ENCODE data around the gene SUMF1.
"Not testable (repeated sequence)": the region's sequence is repeated elsewhere in the genome, so short reads cannot be mapped to it uniquely, and the experiment has no call there.

SUMF1 gene

DNA sequence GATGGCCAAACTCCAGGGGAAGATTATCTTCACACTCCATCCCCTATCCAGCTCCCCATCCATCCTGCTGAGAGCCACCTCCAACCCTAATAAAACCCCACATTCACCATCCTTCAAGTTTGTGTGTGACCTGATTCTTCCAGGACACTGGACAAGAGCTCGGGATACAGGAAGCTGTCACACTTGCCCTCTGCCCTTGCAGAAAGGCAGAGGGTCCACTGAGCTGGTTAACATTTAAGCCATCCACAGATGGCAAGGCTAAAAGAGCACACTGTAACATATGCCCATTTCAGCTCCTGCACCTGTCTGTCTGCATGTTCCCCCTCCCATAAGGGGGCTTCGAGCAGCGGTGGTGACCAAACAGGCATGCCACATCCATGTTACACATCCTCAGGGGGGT, 134.1 kb downstream of the SUMF1 start:
- DNase-seq: no peak

DNA sequence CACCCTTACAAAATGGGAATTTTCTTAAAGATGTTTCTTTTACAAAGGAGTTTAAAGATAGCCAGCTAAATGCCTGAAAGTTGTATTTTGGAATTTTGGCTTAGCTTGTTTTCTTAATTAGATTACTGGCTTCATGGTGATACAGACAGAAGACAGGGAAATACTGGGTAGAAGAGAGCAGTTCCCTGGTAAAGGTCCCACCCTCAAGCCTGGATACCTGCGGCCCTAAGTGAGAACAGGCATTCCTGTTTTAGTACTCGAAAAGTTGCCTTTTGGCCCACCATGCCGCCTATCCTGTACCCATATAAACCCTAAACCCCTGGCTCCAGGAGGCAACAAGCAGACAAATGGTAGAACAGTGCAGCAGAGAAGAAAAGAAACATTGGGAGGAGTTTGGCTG, 134.5 kb downstream of the SUMF1 start:
- no peak for DNase-seq

DNA sequence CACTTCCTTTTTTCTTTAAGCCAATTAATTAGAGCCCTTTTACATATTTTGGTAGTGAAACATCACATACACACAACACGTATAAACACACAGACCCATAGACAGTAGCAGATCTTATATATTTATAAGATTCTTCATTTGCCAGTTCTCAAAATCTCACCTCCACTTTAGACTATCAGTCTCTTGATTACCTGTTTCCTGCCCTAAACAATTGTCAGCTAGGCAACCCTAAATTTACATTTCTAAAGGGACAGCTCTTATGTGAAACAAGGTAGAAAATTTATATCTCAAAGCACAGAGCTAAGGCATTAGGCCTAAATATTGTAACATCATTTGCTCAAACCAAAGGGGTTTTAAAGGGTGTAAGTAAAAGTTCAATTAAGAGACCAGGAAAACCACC, 135.0 kb downstream of the SUMF1 start:
- DNase-seq: no peak

DNA sequence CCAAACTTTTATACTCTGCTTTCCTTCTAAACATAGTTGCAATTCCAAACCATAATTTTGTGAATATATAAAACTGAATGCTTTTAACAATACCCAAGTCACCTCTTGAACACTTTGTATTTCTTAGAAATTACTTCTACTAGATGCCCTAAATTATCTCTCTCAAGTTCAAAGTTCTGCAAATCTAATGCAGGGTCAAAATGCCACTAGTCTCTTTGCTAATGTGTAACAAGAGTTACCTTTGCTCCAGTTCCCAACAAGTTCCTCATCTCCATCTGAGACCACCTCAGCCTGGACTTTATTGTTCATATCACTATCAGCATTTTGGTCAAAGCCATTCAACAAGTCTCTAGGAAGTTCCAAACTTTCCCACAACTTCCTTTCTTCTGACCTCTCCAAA, 137.3 kb downstream of the SUMF1 start:
- DNase-seq: not testable (repeated sequence)

DNA sequence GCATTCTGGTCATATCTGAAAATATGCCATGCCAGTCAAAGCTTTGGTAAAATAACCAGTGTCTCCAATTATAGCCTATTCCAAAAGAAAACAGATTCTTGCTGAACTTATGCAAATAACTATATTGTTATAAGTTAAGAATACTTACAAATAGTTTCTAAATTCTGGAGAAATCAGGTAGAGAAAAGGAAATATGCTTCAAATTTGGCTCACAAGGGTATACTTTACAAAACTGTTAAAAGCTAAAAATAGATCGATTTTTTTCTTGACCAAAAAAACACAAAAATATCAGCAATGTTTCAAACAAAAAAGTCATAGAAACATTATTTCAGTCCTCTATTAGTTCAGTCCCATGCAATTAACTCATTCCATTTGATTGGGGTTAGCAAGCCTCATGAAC, 140.2 kb downstream of the SUMF1 start:
- no peak for DNase-seq

DNA sequence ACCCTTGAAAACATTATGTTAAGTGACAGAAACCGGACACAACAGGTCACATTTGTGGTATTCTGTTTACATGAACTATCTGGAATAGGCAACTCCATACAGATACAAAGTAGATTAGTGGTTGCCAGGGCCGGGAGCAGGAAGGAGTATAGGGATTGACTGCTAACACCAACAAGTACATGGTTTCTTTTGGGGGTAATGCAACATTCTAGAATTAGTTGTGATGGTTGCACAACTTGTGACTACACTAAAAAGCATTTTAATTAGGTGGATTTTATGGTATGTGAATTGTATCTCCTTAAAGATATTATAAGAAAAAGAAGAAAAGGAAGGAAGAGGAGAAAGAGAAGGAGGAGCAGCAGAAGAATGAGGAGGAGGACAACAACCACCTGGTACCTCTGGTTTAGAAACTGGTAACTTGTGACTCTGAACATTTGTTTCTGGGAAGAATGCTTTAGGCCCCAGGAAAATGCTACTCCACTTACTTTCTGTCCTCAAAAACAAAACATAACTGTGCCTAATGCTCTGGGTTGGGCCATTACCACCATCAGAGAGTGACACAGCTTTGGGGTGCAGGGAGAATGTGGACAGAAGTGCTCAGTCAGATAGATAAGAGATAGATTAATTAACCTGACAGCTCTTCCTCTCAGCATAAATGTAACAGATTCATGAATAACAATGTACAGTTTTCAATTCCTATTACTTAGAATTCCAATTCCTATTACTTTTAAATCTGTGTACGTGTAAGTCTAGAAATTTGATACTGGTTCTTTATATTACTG, 143.6 kb downstream of the SUMF1 start:
- DNase-seq: no peak

DNA sequence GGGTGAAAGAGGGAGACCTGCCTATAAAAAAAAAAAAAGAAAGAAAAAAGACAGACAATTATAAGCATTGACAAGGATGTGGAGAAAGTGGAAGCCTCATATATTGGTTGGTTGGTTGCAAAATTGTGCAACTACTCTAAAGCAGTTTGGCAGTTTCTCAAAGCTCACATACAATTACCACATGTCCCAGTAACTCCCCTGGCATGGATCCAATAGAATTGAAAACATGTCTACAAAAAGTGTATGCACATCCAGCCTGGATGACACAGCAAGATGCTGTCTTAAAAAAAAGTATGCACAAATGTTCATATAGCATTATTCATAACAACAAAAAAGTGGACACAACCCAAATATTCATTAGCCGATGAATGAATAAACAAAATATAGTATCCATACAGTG, 144.4 kb downstream of the SUMF1 start:
- no peak for DNase-seq

DNA sequence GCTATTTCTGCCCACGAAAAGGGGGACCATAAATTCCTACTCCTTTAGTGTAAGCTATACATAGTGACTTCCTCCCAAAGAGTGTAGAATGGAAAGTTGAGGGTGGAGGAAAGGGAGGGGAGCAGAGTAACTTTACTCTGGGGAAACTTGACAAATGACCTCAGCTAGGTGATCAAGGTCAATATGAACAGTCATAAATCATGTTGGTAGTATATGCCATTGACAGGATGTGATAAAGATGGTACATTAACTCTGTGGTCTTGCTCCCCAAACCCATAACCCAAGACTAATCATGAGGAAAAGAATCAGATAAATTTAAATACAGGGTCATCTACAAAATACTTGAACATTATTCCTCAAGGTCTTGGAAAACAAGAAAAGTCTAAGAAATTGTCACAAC, 145.3 kb downstream of the SUMF1 start:
- no peak for DNase-seq

DNA sequence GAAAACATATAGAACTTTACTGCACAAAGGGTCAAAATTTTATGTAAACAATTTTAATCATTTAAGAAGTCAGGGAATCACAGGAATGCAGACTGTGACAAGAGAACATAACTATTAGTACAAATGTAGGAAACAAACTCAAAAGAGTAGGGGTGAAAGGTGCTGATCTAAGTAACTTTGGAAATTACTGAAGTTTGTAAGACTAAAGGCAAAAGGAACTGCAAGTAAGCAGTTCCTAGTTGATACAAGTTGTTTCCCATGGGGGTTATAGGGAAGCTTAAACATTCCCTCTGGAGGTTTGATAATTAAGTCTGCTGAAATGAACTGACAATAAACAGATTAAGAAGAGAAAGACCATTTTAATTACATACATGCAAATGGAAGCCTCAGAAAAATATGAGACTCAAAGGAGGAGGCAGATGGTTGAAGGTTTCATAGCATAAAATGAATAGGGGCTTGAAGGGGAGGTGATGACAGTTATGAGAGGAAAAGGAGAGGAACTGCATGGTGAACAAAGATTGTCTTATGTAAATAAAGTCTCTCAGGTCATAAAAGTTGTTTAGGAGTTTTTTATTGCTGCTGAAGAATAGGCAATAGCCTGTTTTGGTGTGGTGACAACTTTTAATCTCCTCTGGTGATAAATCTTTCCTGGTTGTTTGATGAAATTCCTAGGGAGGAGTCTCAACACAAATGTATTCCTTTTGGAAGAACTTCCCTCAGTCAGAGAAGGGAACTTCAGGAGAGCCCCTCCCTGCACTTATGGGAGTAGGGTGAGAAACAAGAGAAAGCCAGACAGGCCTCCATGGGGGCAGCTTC, 146.8 kb downstream of the SUMF1 start:
- no peak for DNase-seq

DNA sequence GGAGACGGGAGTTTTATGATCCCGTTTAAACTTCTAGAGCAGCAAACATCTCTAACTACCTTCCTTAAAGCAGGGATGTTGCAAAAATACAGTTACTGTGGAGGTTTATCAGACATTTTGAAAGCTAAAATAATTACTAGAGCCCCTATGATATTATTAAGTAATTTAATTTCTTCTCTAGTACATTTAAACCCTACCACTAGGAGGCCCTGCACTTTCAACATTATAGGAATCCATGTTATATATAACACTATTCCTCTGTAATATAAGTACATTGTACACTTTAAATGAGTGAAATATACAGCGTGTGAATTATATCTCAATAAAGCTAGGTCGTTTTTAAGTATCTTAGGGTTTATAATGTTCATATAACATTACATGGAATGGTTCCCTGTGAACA, 152.4 kb downstream of the SUMF1 start:
- DNase-seq: no peak

DNA sequence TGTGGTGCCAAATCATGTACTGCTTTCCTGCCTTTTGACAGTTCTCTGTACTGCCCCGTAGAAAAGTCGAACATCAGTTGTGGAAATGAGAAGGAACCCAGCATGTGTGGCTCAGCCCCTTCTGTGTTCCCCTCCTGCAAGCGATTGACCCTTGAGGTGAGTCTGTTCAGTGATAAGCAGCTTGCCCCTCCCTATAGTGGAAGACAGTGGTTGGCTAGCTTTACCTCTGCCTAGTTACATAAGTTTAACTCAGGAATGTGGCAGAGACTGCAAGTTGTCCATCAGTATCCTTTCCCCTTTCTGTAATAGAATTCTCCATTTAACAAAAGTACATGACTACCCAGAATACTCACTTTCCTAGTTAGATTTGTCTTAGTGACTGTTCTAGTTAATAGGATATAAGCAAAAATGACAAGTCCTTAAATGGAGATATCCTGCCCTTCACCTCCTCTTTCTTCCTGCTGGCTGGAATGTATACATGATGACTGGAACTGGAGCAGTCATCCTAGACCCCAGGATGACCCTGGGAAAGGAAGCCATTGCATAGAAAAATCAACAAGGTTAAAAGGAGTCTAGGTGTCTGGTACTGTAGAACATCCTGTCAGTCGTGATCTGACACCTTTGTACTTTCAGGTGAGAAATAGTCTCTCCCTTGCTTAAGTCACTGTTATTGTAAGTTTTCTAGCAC, 153.3 kb downstream of the SUMF1 start:
- DNase-seq: no peak

DNA sequence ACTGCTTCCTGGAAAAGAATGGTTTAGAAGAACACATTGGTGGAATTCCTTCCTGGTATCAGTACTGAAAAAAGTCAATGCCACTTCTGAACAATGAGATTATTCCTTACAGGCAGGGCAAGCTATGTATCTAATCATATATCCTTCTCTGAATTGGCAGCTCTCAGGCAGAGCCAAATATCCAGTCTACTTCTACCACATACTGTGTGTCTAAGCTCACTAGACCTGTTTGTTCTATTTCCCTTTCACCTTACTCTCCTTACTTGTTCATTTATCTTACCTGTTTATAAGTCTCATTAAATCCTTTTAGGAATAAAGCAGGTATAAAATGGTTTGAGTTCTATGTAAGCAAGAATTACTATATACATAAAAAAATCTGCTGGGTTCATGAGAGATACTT, 155.6 kb downstream of the SUMF1 start:
- DNase-seq: no peak
